NCI-H226 (cell line): Measurements from ENCODE around the gene TAPBPL.
A peak's percentile ranks its signal among the peaks of the same experiment; 100 is the strongest.
"Not testable (repeated sequence)": the region's sequence is repeated elsewhere in the genome, so short reads cannot be mapped to it uniquely, and the experiment has no call there.

Experiments
- DNase-seq: peaks from one replicate; pipeline ENCODE4 v3.0.0-alpha.2; 2015

The TAPBPL gene

DNA sequence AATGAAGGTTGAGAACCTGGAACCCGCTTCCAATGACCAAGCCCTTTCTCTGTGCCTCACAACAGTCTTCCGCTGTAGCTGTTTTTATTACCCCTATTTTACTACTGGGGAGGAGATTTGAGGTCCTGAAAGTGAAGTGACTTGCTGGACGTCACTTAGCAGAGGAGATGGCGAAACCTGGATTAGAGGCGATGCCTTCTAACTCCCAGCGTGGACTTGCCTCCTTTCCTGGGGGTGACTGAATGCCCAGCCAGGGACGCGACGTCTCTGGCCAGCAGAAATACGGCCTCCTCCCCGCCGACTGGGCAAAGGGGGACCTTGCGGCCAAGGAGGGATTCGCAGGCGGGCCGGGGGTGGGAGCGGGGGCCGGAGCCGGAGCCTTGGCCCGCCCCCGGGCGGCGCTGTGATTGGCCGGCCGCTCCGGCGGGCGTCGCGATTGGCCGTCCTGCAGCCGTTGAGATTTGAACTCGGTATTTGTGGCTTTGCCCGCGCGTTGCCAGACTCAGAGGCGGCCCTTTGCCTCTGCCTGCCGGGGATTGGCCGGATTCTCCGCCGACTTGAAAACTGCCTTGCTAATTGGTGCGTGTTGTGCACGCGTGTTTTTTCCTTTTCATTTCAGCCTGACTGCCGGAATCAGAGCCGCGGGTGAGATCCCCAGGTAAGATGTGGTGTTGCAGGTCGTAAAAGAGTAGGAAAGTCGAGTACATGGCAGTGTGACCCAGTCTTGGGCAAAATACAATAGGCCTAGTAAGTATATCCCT is 41.8 kb downstream of the TAPBPL start, which contains the start of gene NCAPD2:
NCAPD2 (plus strand) TSS at position 606 of the 761 bp plus-strand sequence. CDS start 997 bp downstream, outside the sequence.
- DNase-seq = peak; percentile 96

DNA sequence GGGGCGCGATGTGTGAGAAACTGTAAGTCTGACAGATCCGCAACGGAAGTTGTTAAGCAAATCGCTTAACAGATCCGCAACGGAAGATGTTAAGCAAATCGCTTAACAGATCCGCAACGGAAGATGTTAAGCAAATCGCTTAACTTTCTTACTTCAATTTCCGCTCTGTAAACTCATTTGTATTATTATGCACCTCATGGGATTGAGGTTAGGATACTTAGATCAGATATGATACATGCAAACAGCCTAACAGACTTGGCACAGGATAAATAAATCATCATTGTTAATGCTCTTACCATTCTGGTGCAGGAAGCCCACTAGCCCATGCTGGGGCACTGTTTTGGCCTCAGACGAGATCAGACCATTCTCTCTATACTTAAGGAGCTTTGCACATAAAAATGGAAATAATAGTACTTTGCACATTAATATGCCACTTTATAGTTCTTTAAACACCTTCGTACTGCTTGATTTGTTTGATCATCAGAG is 42.5 kb downstream of the TAPBPL start:
- no peak for DNase-seq

DNA sequence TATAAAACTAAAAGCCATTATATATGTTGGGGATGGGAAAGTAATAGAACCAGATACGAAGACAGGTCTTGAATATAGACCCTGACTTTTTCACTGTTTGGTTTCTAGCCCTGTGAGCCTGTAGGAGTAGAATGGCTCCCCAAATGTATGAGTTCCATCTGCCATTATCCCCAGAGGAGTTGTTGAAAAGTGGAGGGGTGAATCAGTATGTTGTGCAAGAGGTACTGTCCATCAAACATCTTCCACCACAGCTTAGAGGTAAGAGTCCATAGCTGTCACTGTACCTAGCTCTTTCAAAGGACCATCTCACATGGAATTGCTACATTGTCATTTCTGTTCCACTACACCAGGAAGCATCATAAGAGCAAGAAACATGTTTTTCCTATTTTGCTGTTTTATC is 43.1 kb downstream of the TAPBPL start:
- no peak for DNase-seq

DNA sequence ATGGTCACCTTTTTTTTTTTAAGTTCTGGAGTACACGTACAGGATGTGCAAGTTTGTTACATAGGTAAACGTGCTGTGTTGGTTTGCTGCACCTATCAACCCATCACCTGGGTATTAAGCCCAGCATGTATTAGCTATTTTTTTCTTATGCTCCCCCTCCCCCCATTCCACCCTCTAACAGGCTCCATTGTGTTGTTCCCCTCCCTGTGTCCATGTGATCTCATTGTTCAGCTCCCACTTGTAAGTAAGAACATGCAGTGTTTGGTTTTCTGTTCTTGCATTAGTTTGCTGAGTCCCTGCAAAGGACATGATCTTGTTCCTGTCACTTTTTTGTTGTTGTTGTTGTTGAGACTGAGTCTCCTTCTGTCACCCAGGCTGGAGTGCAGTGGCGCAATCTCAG is 45.4 kb downstream of the TAPBPL start:
- DNase-seq = not testable (repeated sequence)

DNA sequence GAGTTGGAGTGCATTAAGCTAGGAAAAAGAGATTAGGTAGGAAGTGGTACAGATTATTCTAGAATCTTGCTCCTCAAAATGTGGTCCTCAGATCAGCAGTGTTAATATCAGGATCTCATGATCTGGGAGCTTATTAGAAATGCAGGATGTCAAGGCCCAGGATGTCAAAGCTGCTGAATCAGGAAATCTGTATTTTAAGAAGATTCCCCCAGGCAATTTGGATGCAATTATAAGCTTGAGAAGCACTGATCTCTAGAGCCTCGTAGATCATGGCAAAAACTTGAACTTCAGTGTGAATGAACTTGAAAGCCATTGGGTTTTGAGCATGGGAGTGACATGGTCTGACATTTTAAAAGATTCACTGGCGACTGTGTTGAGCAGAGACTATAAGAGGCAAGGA is 48.6 kb downstream of the TAPBPL start:
- no peak for DNase-seq

DNA sequence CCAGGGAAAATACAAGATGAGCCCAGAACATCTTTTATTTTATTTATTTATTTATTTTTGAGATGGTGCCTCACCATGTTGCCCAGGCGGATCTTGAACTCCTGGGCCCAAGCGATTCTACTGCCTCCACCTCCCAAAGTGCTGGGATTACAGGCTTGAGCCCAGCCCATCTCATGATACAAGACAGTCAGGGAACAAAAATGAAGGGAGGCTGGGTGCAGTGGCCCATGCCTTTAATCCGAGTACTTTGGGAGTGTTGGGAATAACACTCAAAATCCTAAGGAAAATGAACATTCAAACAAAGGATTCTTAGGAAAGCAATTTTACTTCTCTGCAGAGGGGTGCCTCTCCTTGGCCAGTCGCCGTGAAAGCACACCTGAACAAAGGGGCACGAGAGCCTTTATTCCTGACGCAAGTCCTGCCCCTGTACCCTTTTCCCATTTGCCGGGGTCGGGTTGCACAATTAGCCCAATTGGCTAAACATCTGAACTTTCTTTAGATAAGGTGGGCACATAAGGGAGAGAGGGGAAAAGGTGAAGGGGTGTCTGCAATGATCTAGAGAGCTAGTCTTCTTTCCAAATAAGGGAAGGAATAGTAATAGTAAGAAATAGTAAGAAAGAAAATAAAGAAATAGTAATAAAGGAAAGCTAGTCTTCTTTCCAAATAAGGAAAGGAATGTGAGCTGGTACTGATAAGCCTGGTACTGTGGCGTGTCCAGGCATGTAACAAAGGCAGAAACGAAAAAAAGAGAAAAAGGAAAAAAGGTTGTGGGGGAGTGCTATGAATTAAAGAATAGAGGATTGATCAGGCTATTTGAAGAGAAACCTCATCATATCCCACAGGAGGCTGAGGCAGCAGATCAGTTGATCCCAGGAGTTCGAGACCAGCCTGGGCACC is 55.5 kb downstream of the TAPBPL start:
- no peak for DNase-seq

DNA sequence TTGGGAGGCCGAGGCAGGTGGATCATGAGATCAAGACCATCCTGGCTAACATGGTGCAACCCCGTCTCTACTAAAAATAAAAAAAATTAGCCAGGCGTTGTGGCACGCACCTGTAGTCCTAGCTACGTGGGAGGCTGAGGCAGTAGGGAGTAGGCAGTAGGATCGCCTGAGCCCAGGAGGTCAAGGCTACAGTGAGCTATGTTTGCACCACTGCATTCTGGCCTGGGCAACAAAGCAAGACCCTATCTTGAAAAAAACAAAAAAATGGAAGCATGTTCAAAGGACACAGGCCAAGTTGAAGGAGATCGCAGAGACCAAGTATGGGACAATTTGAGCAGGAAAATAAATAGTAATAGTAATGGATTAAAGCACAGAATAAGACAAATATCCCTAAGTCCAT is 56.2 kb downstream of the TAPBPL start:
- DNase-seq = no peak
